Effector memory CD8-positive, alpha-beta T cell (primary cell): ENCODE data around the gene MOB3B.
A peak's percentile ranks its signal among the peaks of the same experiment; 100 is the strongest.

Source experiments
- ATAC-seq: fragments of 150-1000 bp; cut with Tn5 transposase; replicated peaks from 2 replicates; pipeline ENCODE4 v1.10.0; 2021; ENCODE audit warnings: mild to moderate bottlenecking, moderate library complexity
- DNase-seq, 3 experiments: peaks; one replicate each; pipeline ENCODE4 v3.0.0; 2021
- H3K27ac Mint-ChIP-seq, 2 donors: one replicate each; pipeline ENCODE4 v1.8.0; 2022; ENCODE audit warnings: mild to moderate bottlenecking in 2 of 2, mixed read lengths in 2 of 2, moderate library complexity in 2 of 2
- H3K27me3 Mint-ChIP-seq, 2 donors: one replicate each; pipeline ENCODE4 v1.8.0; 2022; ENCODE audit warnings: mixed read lengths in 2 of 2
- H3K36me3 Mint-ChIP-seq: one replicate; pipeline ENCODE4 v1.8.0; 2022; ENCODE audit warnings: mild to moderate bottlenecking, moderate library complexity, mixed read lengths; ENCODE audit not compliant: insufficient read depth
- H3K4me1 Mint-ChIP-seq, 2 donors: one replicate each; pipeline ENCODE4 v1.8.0; 2022; ENCODE audit warnings: low read depth in 2 of 2, mixed read lengths in 2 of 2
- H3K4me3 Mint-ChIP-seq, 2 donors: one replicate each; pipeline ENCODE4 v1.8.0; 2022; ENCODE audit warnings: mild to moderate bottlenecking in 2 of 2, mixed read lengths in 2 of 2, moderate library complexity in 2 of 2
- H3K9me3 Mint-ChIP-seq, 2 donors: one replicate each; pipeline ENCODE4 v1.8.0; 2022; ENCODE audit warnings: mixed read lengths in 2 of 2

Gene MOB3B

DNA sequence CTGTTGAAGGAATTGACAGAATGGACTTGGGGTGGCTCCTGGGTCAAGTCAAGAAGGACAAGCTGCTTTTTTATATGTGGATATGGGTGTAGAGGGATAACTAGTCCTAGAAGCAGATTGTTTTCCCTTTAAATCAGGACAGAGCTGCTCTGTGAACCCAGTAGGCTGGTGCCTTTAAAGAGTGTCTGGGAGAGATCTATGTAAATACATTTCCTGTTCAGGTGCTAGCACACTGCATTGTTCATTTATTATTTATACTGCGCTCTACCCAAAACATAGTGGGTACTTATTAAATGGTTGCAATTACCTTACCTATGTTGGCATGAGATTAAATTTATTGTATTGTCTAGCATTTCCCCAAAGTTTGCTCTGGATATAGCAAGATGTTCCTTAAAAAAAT, 146.1 kb downstream of the MOB3B start:
- DNase-seq, result no peak
- no peak overlapping the region for H3K4me3 Mint-ChIP-seq
- H3K27ac Mint-ChIP-seq, result no peak overlapping the region
- H3K4me1 Mint-ChIP-seq, result no peaks in the 10 kb centered on the region
- H3K27me3 Mint-ChIP-seq, result peaks cover 8% of the 10 kb centered on the region in 2 donors
- H3K9me3 Mint-ChIP-seq, result no peaks in the 10 kb centered on the region
- no peak for ATAC-seq
- no peaks in the 10 kb centered on the region for H3K36me3 Mint-ChIP-seq

DNA sequence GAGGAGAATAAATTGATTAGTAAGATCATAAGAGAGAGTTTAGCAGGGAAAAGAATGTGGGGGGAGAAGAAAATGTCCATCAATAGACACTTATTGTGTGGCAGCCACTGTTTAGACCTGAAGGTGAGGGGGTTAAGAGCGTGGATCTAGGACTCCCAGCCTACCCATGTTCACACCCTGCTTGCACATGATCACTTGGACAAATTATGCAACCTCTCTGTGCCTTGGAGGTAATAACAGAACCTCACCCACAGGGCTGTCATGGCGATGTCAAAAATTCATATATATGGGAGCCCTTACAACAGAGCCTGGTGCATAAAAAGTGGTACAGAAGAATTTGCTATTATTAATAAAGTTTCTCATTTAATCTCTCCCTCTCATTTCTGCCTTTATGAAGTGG, 146.6 kb downstream of the MOB3B start:
- Mint-ChIP-seq H3K36me3 (no peaks in the 10 kb centered on the region), H3K27me3 (peaks cover 8 to 13% of the 10 kb centered on the region in 2 donors), H3K4me1 (peaks cover 0 to 1% of the 10 kb centered on the region in 2 donors), H3K27ac (no peak overlapping the region), H3K4me3 (no peak overlapping the region), H3K9me3 (no peaks in the 10 kb centered on the region)
- DNase-seq, result no peak
- ATAC-seq, result no peak

DNA sequence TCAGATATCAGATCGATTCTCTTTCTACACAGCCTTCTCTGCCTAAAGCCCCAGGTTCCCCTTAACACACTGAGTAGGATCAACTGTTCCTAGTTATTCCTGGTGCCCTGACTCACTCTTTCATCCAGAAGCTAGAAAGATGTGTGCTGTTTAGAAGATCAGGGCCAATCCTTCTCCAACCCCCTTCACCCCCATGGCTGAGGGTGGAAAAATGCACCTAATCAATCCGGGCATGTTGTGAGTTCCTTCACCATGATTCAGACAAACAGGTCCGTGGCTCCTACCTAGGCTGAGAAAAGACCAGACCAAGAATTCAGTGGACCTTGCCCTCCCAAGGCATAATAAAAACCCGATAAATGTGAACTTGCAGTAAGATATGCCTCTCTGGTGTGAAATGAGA, 147.3 kb downstream of the MOB3B start:
- Mint-ChIP-seq H3K9me3 (no peaks in the 10 kb centered on the region), H3K36me3 (no peaks in the 10 kb centered on the region), H3K4me1 (peaks cover 0 to 3% of the 10 kb centered on the region in 2 donors), H3K27me3 (peaks cover 8 to 15% of the 10 kb centered on the region in 2 donors), H3K27ac (no peak overlapping the region), H3K4me3 (no peak overlapping the region)
- ATAC-seq (no peak), DNase-seq (no peak)

DNA sequence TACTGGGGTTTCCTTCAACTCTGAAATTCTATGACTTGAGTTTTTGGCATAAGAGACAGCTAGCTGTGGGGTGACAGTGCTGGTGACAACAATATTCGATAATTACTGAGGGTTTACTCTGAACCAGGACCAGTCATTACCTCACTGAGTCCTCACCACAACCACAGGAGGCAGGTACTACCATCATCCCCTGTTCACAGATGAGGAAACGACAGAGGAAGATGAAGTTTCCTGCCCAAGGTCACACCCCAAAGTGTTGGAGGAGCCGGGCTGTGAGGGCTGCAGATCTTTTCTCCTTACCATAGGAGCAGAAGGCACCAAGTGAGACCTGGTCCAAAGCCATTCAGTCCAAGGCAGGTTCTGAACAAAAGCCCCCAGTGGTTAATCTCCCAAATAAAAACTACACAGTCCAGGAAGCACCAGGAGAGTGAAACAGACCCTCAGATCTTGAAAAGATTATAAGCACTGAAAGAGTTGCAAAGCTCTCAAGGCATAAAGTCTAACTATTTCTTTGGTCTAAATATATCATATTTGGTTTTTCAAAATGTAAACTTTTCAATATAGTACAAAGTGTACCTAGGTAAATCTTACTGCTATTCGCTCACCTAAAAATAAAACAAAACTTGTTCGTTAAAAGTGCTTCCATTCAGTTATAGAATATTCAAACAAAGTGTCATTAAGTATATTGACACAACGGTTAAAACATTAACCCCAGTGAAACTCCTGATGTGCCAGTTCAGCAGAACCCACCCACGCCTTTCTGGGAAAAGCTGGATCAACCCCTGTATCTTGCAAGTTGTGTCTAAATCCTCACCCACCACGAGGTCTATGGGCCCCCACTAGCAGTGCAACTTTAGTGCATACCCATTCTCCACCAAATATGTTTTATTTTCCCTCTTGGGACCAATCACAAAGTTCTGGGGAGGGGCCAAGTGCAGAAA, 150.0 kb downstream of the MOB3B start:
- Mint-ChIP-seq H3K36me3 (no peaks in the 10 kb centered on the region), H3K4me1 (peaks cover 0 to 3% of the 10 kb centered on the region in 2 donors), H3K9me3 (no peaks in the 10 kb centered on the region), H3K27me3 (peaks cover 2 to 9% of the 10 kb centered on the region in 2 donors), H3K27ac (no peak overlapping the region), H3K4me3 (no peak overlapping the region)
- ATAC-seq, result peak; percentile 36
- no peak for DNase-seq

DNA sequence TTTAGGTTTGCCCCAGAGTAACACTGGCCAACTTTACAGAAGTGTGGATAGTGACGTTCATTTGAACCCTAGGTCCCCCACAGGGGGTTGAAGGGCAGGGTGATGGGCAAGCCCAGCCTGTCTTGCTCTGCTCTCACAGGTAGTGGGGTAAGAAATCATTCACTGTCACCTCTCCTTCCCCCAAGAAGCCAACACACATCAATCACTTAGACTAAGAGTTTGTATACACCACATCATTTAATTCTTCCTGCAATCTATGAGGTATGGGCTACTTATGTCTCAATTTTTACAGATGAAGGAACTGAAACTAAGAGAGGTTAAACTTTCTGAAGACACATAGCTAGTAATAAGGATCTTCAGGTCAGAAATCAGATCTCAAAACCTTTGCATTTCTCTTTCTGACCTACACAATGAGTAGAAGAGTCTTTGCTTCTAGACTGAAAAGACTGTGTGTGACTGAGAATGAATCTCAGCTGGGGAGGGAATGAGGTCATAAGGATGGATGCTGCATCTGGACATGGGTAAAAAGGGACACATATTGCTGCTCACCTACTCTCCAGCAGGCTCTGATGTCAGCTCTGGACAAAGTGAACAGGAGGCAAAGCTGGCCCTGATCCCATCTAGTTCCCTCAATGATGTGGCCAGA, 151.7 kb downstream of the MOB3B start:
- Mint-ChIP-seq H3K4me1 (peaks cover 0 to 3% of the 10 kb centered on the region in 2 donors), H3K27me3 (peaks cover 0 to 9% of the 10 kb centered on the region in 2 donors), H3K27ac (no peak overlapping the region), H3K9me3 (no peaks in the 10 kb centered on the region), H3K4me3 (no peak overlapping the region), H3K36me3 (no peaks in the 10 kb centered on the region)
- DNase-seq (no peak), ATAC-seq (peak; percentile 43)

DNA sequence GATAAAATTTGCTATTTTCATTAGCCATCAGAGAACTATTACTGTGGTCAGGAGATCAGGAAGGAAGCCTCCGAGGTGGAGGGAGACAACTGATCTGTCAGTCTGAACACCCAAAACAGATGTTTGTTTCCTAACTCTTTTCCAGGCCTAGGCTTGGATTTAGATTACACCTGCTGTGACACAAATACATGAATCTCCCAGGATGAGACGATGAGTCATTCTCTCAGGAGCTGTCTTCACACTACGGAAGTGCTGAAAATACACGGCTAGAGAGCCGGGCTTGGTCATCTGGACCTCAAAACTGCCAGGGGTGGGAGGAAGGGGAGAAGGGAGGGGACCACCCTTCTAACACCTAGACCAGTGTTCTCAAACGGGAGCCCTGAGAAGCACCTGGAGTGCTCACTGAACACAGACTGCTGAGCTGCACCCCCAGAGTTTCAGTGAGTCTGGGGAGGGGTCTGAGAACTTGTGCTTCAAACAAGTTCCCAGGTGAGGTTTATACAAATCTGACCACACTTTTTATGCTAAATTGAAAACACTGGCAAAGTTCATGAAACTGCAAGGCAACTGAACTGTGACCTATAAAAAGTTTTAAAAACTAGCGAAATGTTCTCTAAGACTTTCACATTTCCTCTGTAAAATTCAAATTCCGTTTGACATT, 152.3 kb downstream of the MOB3B start:
- Mint-ChIP-seq H3K4me3 (no peak overlapping the region), H3K27me3 (peaks cover 0 to 9% of the 10 kb centered on the region in 2 donors), H3K9me3 (no peaks in the 10 kb centered on the region), H3K27ac (no peak overlapping the region), H3K4me1 (peaks cover 0 to 3% of the 10 kb centered on the region in 2 donors), H3K36me3 (no peaks in the 10 kb centered on the region)
- DNase-seq (no peak), ATAC-seq (no peak)

DNA sequence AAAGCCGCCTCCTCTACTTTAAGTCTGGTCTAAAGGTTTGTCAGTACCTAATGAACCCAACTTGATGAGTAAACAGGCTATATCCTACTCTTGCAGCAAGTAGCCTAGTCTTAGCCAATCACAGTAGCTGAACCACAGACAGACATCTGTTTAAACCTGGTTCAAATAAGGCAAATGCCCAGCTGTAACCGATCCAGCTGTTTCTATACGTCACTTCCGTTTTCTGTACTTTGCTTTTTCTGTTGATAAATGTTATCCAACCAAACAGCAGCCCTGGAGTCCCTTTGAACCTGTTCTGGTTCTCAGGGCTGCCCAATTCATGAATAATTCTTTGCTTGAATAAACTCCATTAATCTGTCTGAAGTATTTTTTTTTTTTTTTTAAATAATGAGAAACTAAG, 155.8 kb downstream of the MOB3B start:
- no peak overlapping the region for H3K4me3 Mint-ChIP-seq
- H3K27me3 Mint-ChIP-seq, result peaks cover 0 to 9% of the 10 kb centered on the region in 2 donors
- no peak overlapping the region for H3K27ac Mint-ChIP-seq
- no peaks in the 10 kb centered on the region for H3K36me3 Mint-ChIP-seq
- H3K9me3 Mint-ChIP-seq, result no peaks in the 10 kb centered on the region
- H3K4me1 Mint-ChIP-seq, result peaks cover 2 to 3% of the 10 kb centered on the region in 2 donors
- no peak for DNase-seq
- no peak for ATAC-seq

DNA sequence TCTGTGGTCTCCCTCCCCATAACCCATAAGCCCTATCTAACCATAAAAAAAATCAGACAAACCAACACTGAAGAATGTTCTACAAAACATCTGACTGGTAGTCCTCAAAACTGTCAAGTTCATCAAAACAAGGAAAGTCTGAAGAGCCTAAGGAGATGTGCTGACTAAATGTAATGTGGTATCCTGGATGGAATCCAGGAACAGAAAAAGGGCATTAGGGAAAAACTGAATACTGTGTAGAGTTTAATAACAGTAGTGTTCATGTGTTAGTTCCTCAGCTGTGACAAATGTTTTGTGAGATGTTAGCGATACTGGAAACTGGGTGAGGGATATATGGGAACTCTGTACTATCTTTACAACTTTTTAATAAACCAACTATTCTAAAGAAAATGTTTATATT, 157.0 kb downstream of the MOB3B start:
- H3K4me3 Mint-ChIP-seq, result no peak overlapping the region
- no peak for ATAC-seq
- H3K36me3 Mint-ChIP-seq, result no peaks in the 10 kb centered on the region
- no peak for DNase-seq
- H3K27ac Mint-ChIP-seq, result no peak overlapping the region
- H3K4me1 Mint-ChIP-seq, result peaks cover 0 to 3% of the 10 kb centered on the region in 2 donors
- peaks cover 0 to 5% of the 10 kb centered on the region in 2 donors for H3K27me3 Mint-ChIP-seq
- H3K9me3 Mint-ChIP-seq, result no peaks in the 10 kb centered on the region

DNA sequence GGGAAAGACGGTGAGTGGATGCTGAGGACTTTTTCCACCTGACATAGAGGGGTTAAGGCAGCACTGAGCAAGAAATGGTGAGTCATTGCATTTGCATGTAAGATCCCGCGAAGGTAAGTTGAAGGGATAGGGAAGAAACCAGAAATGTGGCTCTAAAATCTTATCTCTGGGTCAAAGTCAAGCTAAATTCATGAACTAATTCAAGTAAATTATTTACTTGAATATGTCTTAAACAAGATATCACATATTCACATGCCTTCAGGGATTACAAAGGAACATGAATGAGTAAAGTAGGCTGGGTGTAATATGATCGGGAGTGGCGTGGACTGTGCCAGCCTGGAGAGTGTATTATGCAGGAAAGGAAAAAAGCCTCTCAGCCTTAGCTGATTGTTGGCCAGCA, 158.2 kb downstream of the MOB3B start:
- Mint-ChIP-seq H3K27me3 (peaks cover 0 to 16% of the 10 kb centered on the region in 2 donors), H3K27ac (no peak overlapping the region), H3K9me3 (no peaks in the 10 kb centered on the region), H3K36me3 (no peaks in the 10 kb centered on the region), H3K4me1 (peaks cover 0 to 7% of the 10 kb centered on the region in 2 donors), H3K4me3 (no peak overlapping the region)
- DNase-seq, result no peak
- ATAC-seq, result no peak

DNA sequence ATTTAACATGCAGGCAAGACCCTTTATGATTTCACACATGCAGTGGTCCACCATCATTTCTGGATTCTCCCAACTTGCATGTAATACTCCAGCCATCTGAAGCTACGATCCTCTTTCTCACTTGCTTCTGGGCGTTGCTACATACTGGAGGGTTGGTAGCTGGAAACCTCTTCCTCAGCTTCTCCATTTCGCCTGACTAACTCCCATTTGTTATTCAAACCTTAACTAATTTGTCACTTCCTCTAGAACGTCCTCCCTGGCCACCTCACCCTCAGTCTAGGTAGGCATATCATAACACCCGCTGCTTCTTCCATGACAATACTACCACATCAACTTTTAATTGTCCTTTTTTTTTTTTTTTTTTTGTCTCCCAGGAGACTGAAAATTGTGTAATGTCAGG, 160.0 kb downstream of the MOB3B start:
- H3K36me3 Mint-ChIP-seq, result no peaks in the 10 kb centered on the region
- H3K9me3 Mint-ChIP-seq, result no peaks in the 10 kb centered on the region
- H3K4me3 Mint-ChIP-seq, result no peak overlapping the region
- H3K4me1 Mint-ChIP-seq, result peaks cover 0 to 11% of the 10 kb centered on the region in 2 donors
- DNase-seq, result no peak
- no peak for ATAC-seq
- H3K27ac Mint-ChIP-seq, result no peak overlapping the region
- H3K27me3 Mint-ChIP-seq, result peaks cover 0 to 16% of the 10 kb centered on the region in 2 donors

DNA sequence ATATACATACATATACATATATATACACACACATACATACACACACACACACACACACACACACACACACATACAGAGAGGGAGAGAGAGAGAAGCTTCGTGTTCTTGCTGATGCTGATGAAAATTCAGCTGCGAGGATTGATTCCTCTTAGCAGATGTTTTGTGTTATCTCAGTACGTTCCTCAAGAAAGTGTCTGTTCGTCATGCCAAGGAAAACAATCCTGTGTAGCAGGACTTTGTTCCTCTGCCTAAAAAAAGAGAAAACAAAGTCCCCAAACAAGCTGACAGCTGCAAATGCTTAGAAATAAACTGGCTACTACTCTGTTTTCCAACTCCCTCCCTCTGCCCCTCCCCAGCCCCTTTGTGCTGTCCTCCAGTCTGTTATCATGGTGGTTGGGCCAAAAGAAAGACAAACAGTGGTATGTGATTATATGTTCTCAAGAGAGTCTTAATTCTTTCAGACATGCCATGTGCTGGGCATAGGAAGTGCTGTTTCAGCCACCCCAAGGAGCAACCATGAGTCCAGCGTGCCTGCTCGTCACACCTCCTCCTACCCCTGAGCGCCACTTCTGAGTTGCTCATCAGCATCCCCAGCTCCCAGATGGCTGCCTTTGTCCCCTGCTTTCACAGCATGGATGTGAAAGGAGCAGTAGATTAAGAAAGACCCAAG, 161.2 kb downstream of the MOB3B start:
- ATAC-seq, result no peak
- Mint-ChIP-seq H3K36me3 (no peaks in the 10 kb centered on the region), H3K9me3 (no peaks in the 10 kb centered on the region), H3K27ac (no peak overlapping the region), H3K4me1 (peaks cover 0 to 11% of the 10 kb centered on the region in 2 donors), H3K4me3 (no peak overlapping the region), H3K27me3 (peaks cover 0 to 16% of the 10 kb centered on the region in 2 donors)
- DNase-seq, result no peak

DNA sequence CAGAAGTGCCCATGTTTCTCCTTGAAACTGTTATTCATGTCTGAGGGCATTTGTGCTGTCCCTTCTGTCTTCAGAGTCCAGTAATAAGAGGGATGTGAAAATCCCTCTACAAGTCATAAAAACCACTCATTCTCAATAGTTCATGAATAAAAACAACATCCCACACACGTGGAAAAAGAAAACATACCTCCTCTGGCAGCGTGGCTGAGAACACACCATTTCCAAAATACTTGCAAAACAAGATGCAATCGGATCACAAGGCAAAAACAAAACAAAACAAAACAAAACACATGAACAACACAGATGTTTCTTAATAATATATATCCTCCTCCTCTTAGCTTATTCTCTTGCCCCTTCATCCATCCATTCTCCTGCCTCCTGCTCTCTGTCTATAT, 161.7 kb downstream of the MOB3B start:
- H3K9me3 Mint-ChIP-seq, result no peaks in the 10 kb centered on the region
- peaks cover 0 to 11% of the 10 kb centered on the region in 2 donors for H3K4me1 Mint-ChIP-seq
- no peaks in the 10 kb centered on the region for H3K36me3 Mint-ChIP-seq
- H3K4me3 Mint-ChIP-seq, result no peak overlapping the region
- peak overlapping the region in 1 of 2 donors; percentile 9 for H3K27ac Mint-ChIP-seq
- DNase-seq (no peak), ATAC-seq (no peak)
- H3K27me3 Mint-ChIP-seq, result peaks cover 0 to 16% of the 10 kb centered on the region in 2 donors

DNA sequence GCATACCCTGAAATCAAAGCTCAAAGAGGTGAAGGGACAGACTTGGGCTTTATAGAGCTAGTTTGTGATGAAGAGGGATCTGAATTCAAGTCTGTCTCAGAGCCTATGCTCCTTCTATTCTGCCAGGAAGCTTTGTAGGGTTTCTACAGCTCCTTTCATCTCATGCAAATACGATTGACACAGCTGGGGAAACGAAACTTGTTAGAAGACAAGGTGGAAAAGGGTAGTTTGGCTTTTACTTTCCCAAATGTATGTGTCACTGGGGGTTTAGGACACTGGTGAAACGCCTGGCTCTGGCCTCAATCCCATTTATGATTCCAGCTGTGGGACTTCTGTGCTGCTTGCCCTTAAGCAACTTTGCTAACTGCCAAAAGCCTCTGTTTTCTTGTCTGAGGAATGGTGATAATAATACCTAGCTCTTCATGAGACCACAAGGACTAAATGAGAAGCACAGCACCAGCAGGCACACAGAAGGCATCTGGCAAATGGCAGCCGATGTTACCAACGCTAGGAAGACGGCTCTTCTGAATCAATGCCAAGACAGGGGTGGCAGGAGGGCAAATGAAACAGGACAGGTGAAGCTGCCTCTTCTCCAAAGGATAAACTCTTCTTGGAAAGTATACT, 162.3 kb downstream of the MOB3B start:
- Mint-ChIP-seq H3K27ac (peak overlapping the region in 1 of 2 donors; percentile 9), H3K27me3 (peaks cover 0 to 16% of the 10 kb centered on the region in 2 donors)
- ATAC-seq, result no peak

More for the DNA sequence above, 162.3 kb downstream of the MOB3B start:
- no peaks in the 10 kb centered on the region for H3K36me3 Mint-ChIP-seq
- no peak overlapping the region for H3K4me3 Mint-ChIP-seq
- no peaks in the 10 kb centered on the region for H3K9me3 Mint-ChIP-seq
- peaks cover 0 to 11% of the 10 kb centered on the region in 2 donors for H3K4me1 Mint-ChIP-seq
- no peak for DNase-seq
